GM12872 (cell line): ENCODE measurements around the gene ITGA1.

Experiments used
- TF ChIP-seq, protein P1 (sequence below): IDR thresholded peaks from 3 replicates; pipeline ENCODE4 v1.5.1; 2011; ENCODE audit warnings: low read depth, mild to moderate bottlenecking, low read length, moderate library complexity; ENCODE audit not compliant: insufficient read depth

ITGA1 gene

DNA sequence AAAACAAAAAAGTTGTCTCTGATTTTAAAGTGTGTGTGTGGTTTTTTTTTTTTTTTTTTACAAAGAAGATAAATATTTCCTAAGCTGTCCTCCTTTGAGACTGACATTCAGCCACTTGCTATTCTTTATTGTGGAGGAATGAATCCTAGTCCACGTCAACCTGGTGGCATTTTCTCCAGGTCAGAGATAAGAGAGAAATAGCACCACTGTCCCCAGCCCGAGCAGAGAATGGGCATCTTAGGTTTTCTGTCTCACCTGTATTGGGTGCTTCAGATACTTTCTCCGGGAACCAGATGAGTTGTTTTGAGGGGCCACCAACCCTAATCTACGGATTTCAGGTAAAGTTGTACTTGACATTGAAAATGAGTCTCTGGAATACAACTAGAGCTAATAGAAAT, 202.8 kb downstream of the ITGA1 start:
- TF ChIP-seq, protein P1, sequence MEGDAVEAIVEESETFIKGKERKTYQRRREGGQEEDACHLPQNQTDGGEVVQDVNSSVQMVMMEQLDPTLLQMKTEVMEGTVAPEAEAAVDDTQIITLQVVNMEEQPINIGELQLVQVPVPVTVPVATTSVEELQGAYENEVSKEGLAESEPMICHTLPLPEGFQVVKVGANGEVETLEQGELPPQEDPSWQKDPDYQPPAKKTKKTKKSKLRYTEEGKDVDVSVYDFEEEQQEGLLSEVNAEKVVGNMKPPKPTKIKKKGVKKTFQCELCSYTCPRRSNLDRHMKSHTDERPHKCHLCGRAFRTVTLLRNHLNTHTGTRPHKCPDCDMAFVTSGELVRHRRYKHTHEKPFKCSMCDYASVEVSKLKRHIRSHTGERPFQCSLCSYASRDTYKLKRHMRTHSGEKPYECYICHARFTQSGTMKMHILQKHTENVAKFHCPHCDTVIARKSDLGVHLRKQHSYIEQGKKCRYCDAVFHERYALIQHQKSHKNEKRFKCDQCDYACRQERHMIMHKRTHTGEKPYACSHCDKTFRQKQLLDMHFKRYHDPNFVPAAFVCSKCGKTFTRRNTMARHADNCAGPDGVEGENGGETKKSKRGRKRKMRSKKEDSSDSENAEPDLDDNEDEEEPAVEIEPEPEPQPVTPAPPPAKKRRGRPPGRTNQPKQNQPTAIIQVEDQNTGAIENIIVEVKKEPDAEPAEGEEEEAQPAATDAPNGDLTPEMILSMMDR = no peak

- TF ChIP-seq, protein P1 = no peak
Measured at GRCh38 chr5:52993367-52993766, 205.7 kb downstream of the ITGA1 start.

- TF ChIP-seq, protein P1 = no peak
Measured at GRCh38 chr5:52994266-52994665, 206.6 kb downstream of the ITGA1 start.

- TF ChIP-seq, protein P1 = no peak
Measured at GRCh38 chr5:52995095-52995494, 207.4 kb downstream of the ITGA1 start.

DNA sequence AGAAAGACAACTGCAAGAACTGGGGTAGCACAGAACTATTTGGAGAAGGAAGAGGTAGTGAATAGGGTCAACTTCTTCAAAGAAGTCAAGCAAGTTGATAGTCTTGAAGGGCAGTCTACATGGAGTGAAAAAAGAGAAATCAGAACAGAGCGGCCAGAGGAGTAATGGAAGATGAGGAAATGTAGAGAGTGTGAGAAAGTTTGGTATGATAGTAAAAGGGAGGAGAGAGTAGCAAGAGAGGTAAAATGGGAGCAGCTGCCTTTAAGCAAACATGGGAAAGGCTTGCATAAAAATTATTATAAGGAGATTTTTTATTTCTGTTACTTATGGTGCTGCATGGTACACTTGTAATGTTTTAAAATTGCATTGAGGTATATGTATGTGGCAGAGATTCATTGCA, 208.2 kb downstream of the ITGA1 start:
- TF ChIP-seq, protein P1 = no peak

DNA sequence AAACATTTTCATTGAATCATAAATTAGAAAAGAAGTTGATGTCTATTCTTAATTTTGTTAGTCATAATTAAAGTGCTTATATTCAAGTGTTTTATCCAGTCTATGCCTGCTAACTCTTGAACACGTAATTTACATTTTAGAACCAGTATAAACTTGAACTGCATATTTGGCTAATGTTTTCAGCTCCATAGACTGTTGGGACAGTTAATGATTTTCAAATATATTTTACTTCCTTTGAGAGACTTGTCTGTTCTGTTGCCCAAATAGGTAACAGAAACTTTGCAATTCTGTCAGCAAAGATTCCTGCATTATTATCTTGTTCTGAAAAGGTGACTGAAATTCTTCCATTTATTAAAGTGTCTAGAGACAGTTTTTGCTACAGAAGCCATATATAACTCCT, 209.3 kb downstream of the ITGA1 start:
- TF ChIP-seq, protein P1 = no peak

DNA sequence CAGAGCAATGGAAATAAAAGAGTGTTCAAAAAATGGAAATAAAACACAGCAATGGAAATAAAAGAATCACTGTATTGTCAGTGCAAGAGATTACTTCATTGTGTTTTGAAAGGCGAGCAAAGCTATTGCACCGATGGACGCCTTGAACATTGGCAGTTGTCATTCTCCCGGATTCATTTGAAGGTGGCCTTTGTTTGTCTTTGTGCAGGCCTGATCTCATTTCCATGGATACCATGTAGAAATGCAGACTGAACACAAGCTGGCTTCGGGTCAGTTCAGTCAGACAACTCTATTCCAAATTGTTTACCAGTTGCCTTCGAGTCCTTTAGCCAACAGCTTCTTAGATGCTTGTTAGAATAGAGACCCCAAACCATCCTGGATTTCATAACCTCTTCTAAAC, 209.7 kb downstream of the ITGA1 start:
- TF ChIP-seq, protein P1 = no peak
